Measurements from ENCODE around the gene SIPA1. TPM values are rescaled to one million over a fixed set of nuclear protein-coding genes. Genes with fewer than 3 reads are reported as not detected.
"Not testable (repeated sequence)": the region's sequence is repeated elsewhere in the genome, so short reads cannot be mapped to it uniquely, and the experiment has no call there.

The SIPA1 gene
- total and polyA plus RNA-seq, 2 of the 8 experiments (the other 6 are each of a cell fraction or from before 2014, with no cell fraction given): 35.3 to 72.2 TPM

DNA sequence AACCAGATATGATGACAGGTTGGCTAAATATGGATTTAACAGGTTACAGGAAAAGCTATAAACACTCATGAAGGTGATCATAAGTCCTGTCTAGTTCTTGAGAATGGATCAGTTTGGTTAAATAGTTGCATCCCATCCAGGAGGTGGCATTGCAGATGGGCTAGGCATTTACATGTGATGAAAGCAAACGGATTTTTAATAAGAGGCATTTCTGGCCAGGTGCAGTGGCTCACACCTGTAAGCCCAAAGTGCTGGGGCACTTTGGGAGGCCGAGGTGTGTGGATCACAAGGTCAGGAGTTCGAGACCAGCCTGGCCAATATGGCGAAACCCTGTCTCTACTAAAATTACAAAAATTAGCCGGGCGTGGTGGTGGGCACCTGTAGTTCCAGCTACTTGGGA is 45.6 kb downstream of the SIPA1 start:
- H3K27me3 ChIP-seq (replicated peaks in 1 of 4; ENCODE audit: control insufficient read depth in 3 of 4, extremely low read depth in 1 of 4, insufficient read depth in 3 of 4, low read length in 3 of 4); H3K23ac ChIP-seq (ENCODE audit: insufficient read length); H3K18ac ChIP-seq (ENCODE audit: extremely low read depth, low read length); H3K4me1 ChIP-seq (replicated peaks in 1 of 4; ENCODE audit: control insufficient read depth in 3 of 4, insufficient read depth in 4 of 4, low read length in 3 of 4); H3K9ac ChIP-seq (replicated peaks in 1 of 4; ENCODE audit: extremely low read depth in 1 of 4, low read depth in 3 of 4, low read length in 3 of 4); H4K91ac ChIP-seq (replicated peaks; ENCODE audit: insufficient read length, low read length); POLR2A ChIA-PET (ENCODE audit: partially characterized antibody); H2BK12ac ChIP-seq (ENCODE audit: low read depth, low read length); H3K79me1 ChIP-seq (ENCODE audit: low read depth, low read length); H4K20me1 ChIP-seq (replicated peaks in 1 of 2; ENCODE audit: control insufficient read depth in 1 of 2, insufficient read depth in 2 of 2, low read length in 2 of 2); FAIRE-seq; H2AFZ ChIP-seq (ENCODE audit: low read length); DNase-seq (ENCODE audit: low read depth in 1 of 2, low spot score in 2 of 2); H3K56ac ChIP-seq (replicated peaks; ENCODE audit: insufficient read length, low read depth, low read length); H3K36me3 ChIP-seq (ENCODE audit: control insufficient read depth in 2 of 4, insufficient read depth in 4 of 4, low read length in 3 of 4); H3K4me2 ChIP-seq (ENCODE audit: insufficient read depth in 1 of 2, low read depth in 2 of 2, low read length in 2 of 2); H3K14ac ChIP-seq (ENCODE audit: insufficient read length); H3K4me3 ChIP-seq (ENCODE audit: extremely low read depth in 1 of 4, insufficient read depth in 2 of 4, low read depth in 3 of 4, low read length in 4 of 4); H3K27ac ChIP-seq (ENCODE audit: low read depth, low read length); H3K79me2 ChIP-seq (ENCODE audit: control insufficient read depth in 1 of 2, insufficient read depth in 2 of 2, low read length in 2 of 2); H3K23me2 ChIP-seq (ENCODE audit: low read depth, low read length); H2BK20ac ChIP-seq (ENCODE audit: low read length); H2BK5ac ChIP-seq (ENCODE audit: low read depth, low read length); CTCF ChIA-PET (ENCODE audit: partially characterized antibody); H4K8ac ChIP-seq (ENCODE audit: extremely low read depth, insufficient read depth, low read length); H2BK15ac ChIP-seq (ENCODE audit: low read length); H2BK120ac ChIP-seq (replicated peaks; ENCODE audit: low read depth, low read length); H3K9me3 ChIP-seq (ENCODE audit: insufficient read depth in 2 of 2, low read depth in 1 of 2, low read length in 1 of 2); H4K5ac ChIP-seq (ENCODE audit: insufficient read length, low read depth, low read length); H2AK5ac ChIP-seq (ENCODE audit: low read depth, low read length); H3K4ac ChIP-seq (replicated peaks; ENCODE audit: insufficient read length, low read depth, low read length): not testable (repeated sequence)
- 88% methylated on average over 6 of the region's 6 CpGs; no CpG with 5 or more reads in 1 of the 2 experiments for WGBS, 2 experiments (ENCODE audit: extremely low coverage in 1 of 2, insufficient coverage in 1 of 2, insufficient read length in 1 of 2, insufficient replicate concordance in 2 of 2, low coverage in 1 of 2, low lambda C conversion rate in 2 of 2, missing lambda C conversion rate in 1 of 2)

Data from H1 (cell line).